Stimulated activated CD4-positive, alpha-beta T cell treated with anti-CD3 and anti-CD28 coated beads, Interleukin-1b, Interleukin-23, amount 100 ng/mL, for 48 hours (primary cell): ENCODE measurements around the gene CHURC1.

Experiments used
- DNase-seq: peaks from one replicate; pipeline ENCODE4 v3.0.0-alpha.2; 2020

CHURC1 gene

GRCh38 chr14:64939817-64940190 is 25.5 kb downstream of the CHURC1 start:
- DNase-seq, result no peak

GRCh38 chr14:64940336-64940910 is 26.2 kb downstream of the CHURC1 start:
- no peak for DNase-seq

- no peak for DNase-seq
Observed at GRCh38 chr14:64942531-64943111, 28.4 kb downstream of the CHURC1 start, which contains the start of gene GPX2. TSS of gene GPX2 (minus strand) at chr14:64942745. CDS start at chr14:64942726, 19 bp downstream.

GRCh38 chr14:64943556-64943955 is 29.3 kb downstream of the CHURC1 start:
- no peak for DNase-seq

- no peak for DNase-seq
Observed at GRCh38 chr14:64944041-64944440, 29.8 kb downstream of the CHURC1 start.

GRCh38 chr14:64944861-64945260 is 30.6 kb downstream of the CHURC1 start:
- no peak for DNase-seq

GRCh38 chr14:64945431-64946178 is 31.4 kb downstream of the CHURC1 start:
- DNase-seq, result no peak

- no peak for DNase-seq
Observed at GRCh38 chr14:64946310-64947045, 32.2 kb downstream of the CHURC1 start.

GRCh38 chr14:64947710-64948611 is 33.7 kb downstream of the CHURC1 start:
- no peak for DNase-seq

- no peak for DNase-seq
Observed at GRCh38 chr14:64948612-64949210, 34.5 kb downstream of the CHURC1 start.

GRCh38 chr14:64950889-64951288 is 36.6 kb downstream of the CHURC1 start:
- no peak for DNase-seq

- no peak for DNase-seq
Observed at GRCh38 chr14:64951291-64951690, 37.0 kb downstream of the CHURC1 start.

- no peak for DNase-seq
Observed at GRCh38 chr14:64951724-64952123, 37.5 kb downstream of the CHURC1 start.

GRCh38 chr14:64952598-64953309 is 38.5 kb downstream of the CHURC1 start:
- no peak for DNase-seq

GRCh38 chr14:64953310-64953654 is 39.0 kb downstream of the CHURC1 start:
- DNase-seq, result no peak

- no peak for DNase-seq
Observed at GRCh38 chr14:64953661-64954060, 39.4 kb downstream of the CHURC1 start.

GRCh38 chr14:64954491-64955240 is 40.4 kb downstream of the CHURC1 start:
- no peak for DNase-seq

- DNase-seq, result no peak
Observed at GRCh38 chr14:64955297-64955696, 41.0 kb downstream of the CHURC1 start.

- no peak for DNase-seq
Observed at GRCh38 chr14:64956697-64957406, 42.6 kb downstream of the CHURC1 start.

GRCh38 chr14:64958201-64958600 is 43.9 kb downstream of the CHURC1 start:
- no peak for DNase-seq
